Endothelial cell of hepatic sinusoid (primary cell): ENCODE results near the gene ANKRD6.
"Not testable (repeated sequence)": the region's sequence is repeated elsewhere in the genome, so short reads cannot be mapped to it uniquely, and the experiment has no call there.

ENCODE experiments used
- in situ Hi-C: cut with HindIII; loops from 2 replicates; pipeline ENCODE4 v1.10.0; 2017; ENCODE audit warnings: low sequenced_read_pairs

ANKRD6 gene

GRCh38 chr6:89590133-89590532, 157.2 kb downstream of the ANKRD6 start:
- in situ Hi-C loops: no loop called here

DNA sequence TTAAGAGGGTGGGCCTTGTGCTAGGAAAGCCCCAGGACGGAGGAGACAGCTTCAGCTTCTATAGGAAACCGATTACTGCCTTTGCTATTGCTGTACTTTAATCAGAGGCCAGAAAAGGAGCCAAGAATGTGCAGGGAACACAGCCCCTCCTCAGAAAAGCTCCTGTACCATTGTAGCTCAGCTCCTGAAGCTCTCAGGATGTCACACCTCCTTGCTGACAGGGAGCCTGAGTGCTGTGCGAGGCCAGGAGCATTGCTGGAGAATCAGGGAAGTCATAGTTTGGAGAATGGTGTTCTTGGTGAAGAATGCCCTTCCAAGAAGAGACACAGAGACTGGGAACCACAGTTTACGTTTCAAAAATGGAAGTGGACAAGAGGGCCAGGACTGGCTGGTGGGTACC, 158.8 kb downstream of the ANKRD6 start:
- in situ Hi-C loops: no loop called here

DNA sequence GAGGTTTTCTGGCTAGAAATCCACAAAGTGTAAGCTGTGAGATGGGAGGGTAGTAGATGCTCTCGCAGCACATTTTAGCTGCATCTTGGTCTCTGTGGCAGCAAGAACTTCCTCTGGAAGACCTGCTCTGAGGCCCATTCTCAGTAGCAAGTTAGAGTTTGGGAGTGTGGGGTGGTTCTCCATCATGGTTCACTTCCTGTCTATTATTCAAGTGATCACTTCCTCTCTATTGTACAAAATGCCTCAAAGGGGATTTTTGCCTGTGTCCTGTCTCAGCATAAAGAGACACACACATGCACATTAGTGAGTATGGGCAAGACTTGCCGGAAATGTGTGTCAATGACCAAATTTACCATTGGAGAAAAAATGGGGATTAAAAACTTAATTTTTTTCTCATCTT, 163.1 kb downstream of the ANKRD6 start:
- in situ Hi-C loops: no loop called here

DNA sequence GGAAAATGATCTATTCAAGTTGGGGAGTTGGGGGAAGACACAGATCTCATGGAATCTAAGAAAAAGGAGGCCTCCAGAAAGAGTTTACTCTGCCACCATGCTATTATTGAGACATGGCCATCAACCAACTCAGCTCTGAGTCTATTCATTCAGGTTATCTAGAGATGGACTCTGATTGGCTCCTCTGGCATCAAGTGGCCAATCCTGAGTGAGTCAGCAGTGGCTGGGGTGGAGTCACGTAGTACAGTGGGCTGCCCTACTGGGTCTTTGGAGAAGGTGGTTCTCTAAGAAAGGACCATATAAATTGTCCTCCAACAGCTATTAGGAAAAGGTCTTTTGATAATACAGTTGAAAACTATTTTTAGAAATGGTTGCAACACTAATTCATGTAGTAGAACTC, 163.5 kb downstream of the ANKRD6 start:
- in situ Hi-C loops: no loop called here

DNA sequence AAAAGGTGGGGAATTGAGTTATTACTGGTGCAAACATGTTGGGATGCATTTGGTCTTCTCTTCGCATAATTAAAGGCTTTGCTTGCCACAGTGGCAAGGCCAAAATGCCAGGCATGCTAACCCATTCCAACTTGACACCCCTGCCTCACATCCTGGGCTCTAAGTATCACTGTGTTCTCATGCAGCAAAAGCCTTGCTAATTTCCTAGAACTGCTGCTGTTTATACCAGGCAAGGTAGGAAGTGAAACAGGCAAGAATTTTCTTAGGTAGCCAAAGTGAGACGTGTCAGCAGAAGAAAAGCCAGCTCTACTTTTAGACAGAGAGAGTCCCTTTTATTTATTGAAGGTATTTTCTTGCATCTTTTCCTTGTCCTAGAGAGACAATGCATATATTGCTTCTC, 164.4 kb downstream of the ANKRD6 start:
- in situ Hi-C loops: no loop called here

GRCh38 chr6:89597988-89598387, 165.0 kb downstream of the ANKRD6 start:
- in situ Hi-C loops: no loop called here

GRCh38 chr6:89599727-89600126, 166.8 kb downstream of the ANKRD6 start:
- in situ Hi-C loops: no loop called here

- in situ Hi-C loops: no loop called here
These were observed 169.2 kb downstream of the ANKRD6 start for GRCh38 chr6:89602166-89602565.

- in situ Hi-C loops: no loop called here
These were observed 171.7 kb downstream of the ANKRD6 start for GRCh38 chr6:89604653-89605052.

GRCh38 chr6:89605861-89606260, 172.9 kb downstream of the ANKRD6 start:
- in situ Hi-C loops: no loop called here

DNA sequence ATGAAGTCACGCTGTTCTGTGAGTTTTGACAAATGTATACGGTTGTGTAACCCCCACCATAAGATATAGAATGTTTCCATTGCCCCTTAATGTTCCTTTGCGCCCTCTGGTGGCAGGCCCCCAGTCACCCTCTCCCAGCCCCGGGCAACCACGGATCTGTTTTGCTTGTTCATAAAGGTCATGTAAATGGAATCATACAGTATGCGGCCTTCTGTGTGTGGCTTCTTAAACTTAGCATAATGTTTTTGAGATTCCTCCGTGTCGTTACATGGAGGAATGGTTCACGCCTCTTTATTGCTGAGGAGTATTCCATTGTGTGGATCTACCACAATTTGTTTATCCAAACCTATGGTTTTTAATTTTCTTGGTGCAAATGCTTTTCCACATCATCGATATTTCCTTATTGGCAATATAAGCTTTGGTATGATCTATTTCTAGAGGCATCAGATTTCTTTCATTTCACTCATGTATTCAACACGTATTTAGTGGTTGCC, 177.2 kb downstream of the ANKRD6 start:
- in situ Hi-C loops: no loop called here

GRCh38 chr6:89611666-89612065, 178.7 kb downstream of the ANKRD6 start:
- in situ Hi-C loops: no loop called here

DNA sequence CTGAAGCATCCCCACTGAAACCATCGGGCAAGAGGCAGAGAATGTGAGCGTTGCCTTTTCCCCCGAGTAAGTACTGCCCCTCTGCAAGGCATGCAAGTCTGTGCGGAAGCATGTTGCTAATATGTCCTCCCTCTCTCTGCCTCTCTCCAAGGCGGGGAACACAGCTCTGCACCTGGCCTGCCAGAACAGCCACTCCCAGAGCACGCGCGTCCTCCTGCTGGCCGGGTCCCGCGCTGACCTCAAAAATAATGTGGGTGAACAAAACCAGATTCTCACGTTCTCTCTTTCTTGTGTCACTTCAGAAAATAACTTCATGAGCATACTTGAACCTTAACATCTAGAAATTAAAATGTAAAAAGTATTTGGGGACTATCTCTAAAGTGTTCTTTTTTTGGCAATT, 179.2 kb downstream of the ANKRD6 start:
- in situ Hi-C loops: no loop called here

- in situ Hi-C loops: no loop called here
These were observed 180.8 kb downstream of the ANKRD6 start for GRCh38 chr6:89613790-89614189.

GRCh38 chr6:89615882-89616281, 182.9 kb downstream of the ANKRD6 start:
- in situ Hi-C loops: no loop called here

DNA sequence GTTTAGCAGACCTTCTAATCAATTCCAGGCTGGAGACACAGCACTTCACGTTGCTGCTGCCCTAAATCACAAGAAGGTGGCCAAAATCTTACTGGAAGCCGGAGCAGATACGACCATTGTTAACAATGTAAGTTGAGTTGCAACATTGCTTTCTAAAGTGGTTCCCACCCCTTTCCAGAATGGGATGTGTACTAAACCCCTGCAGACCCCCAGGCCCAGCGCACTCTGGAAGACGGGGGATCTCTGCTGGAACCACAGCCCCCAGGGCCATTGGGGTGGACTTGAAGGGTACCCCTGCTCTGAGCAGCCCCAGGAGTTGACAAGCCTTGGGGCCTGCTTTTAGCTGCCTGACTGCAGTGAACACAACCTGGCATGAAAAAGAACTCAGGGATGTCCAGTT, 183.6 kb downstream of the ANKRD6 start:
- in situ Hi-C loops: no loop called here

- in situ Hi-C loops: no loop called here
These were observed 185.1 kb downstream of the ANKRD6 start for GRCh38 chr6:89618026-89618425.

DNA sequence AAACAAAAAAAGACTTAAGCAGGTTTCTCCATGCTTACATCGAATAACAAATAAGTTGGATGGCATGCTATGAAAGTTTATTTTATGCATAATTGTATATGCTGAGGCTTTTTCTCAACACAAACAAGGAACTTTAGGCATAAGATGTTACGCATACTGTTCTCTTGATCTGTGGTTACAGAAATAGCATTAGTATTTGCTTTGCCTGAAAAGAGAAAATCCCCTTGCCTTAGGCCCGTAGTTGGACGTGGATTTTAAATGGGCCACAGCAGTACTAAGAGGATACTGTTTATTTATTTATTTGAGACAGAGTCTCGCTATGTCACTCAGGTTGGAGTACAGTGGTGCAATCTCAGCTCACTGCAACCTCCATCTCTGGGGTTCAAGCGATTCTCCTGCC, 186.6 kb downstream of the ANKRD6 start:
- in situ Hi-C loops: no loop called here

- in situ Hi-C loops: no loop called here
These were observed 190.8 kb downstream of the ANKRD6 start for GRCh38 chr6:89623749-89624148.

- in situ Hi-C loops: no loop called here
These were observed 197.5 kb downstream of the ANKRD6 start for GRCh38 chr6:89630488-89630887.

DNA sequence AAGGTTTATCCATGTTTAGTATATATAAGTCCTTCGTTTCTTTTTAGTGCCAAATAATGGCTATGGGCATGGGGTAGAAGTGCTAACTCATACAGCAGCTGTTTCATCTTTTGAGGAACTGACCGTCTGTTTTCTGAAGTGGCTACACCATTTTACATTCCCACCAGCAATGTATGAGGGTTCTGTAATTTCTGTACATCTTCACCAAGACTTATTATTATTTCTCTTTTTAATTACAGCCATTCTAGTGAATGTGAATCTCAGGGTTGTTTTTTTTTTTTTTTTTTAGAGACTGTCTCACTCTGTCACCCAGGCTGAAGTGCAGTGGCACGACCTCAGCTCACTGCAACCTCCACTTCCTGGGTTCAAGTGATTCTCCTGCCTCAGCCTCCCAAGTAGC, 203.5 kb downstream of the ANKRD6 start:
- in situ Hi-C loops: not testable (repeated sequence)

GRCh38 chr6:89637960-89638319, 205.0 kb downstream of the ANKRD6 start:
- in situ Hi-C loops: no loop called here

GRCh38 chr6:89638320-89639195, 205.6 kb downstream of the ANKRD6 start, which contains the start of gene LYRM2:
LYRM2 (minus strand) TSS chr6:89638747; CDS start chr6:89638716, 31 bp downstream.
- in situ Hi-C loops: no loop called here
